WTC11 (cell line): Measurements from ENCODE around the gene CENPX. TPM values are rescaled to one million over a fixed set of nuclear protein-coding genes. Genes with fewer than 3 reads are reported as not detected.

Source experiments
- ATAC-seq: fragments of 200-7000 bp; cut with Tn5 transposase; 2 replicates; pipeline ENCODE4 v1.10.0; 2021; ENCODE audit warnings: mild to moderate bottlenecking, moderate library complexity
- CTCF ChIA-PET: fragments of 300-600 bp; sonication (Branson Sonifier 250); formaldehyde crosslinking; loops from one replicate; lab custom pipeline; 2021; ENCODE audit warnings: antibody characterized with exemption; lab: Charles Lee
- POLR2A ChIA-PET: fragments of 350-600 bp; sonication (Branson Sonifier 250); formaldehyde crosslinking; loops from one replicate; lab custom pipeline; 2021; ENCODE audit warnings: antibody characterized with exemption; lab: Charles Lee
- DNase-seq: peaks from one replicate; pipeline ENCODE4 v3.0.0; 2021; ENCODE audit warnings: low spot score
- H3K27ac Mint-ChIP-seq: 2 replicates; pipeline ENCODE4 v1.8.0; 2021; ENCODE audit warnings: mixed read lengths
- H3K27me3 Mint-ChIP-seq: 2 replicates; pipeline ENCODE4 v1.8.0; 2021; ENCODE audit warnings: low read depth, mild to moderate bottlenecking, moderate library complexity, mixed read lengths
- H3K36me3 Mint-ChIP-seq: 2 replicates; pipeline ENCODE4 v1.8.0; 2021; ENCODE audit warnings: mixed read lengths
- H3K4me1 Mint-ChIP-seq: 2 replicates; pipeline ENCODE4 v1.8.0; 2022; ENCODE audit warnings: mixed read lengths
- H3K4me3 Mint-ChIP-seq: 2 replicates; pipeline ENCODE4 v1.8.0; 2021; ENCODE audit warnings: mild to moderate bottlenecking, moderate library complexity, mixed read lengths
- H3K9me3 Mint-ChIP-seq: 2 replicates; pipeline ENCODE4 v1.8.0; 2021; ENCODE audit warnings: mixed read lengths
- ATF1 ChIP-seq: sonication (generic); formaldehyde crosslinking; IDR thresholded peaks from 2 replicates; pipeline ENCODE4 v1.8.1; 2023; ENCODE audit warnings: mild to moderate bottlenecking, moderate library complexity, missing genetic modification reagents
- ATF6 ChIP-seq: sonication (generic); formaldehyde crosslinking; IDR thresholded peaks from 2 replicates; pipeline ENCODE4 v1.8.1; 2023; ENCODE audit warnings: mild to moderate bottlenecking, missing genetic modification reagents
- E2F1 ChIP-seq: sonication (generic); formaldehyde crosslinking; IDR thresholded peaks from 2 replicates; pipeline ENCODE4 v1.8.0; 2022; ENCODE audit warnings: mild to moderate bottlenecking, missing genetic modification reagents
- ETV6 ChIP-seq: sonication (generic); formaldehyde crosslinking; IDR thresholded peaks from 2 replicates; pipeline ENCODE4 v1.8.1; 2022; ENCODE audit warnings: mild to moderate bottlenecking, missing genetic modification reagents
- GTF2I ChIP-seq: fragments of 250-450 bp; sonication (Bioruptor Pico); conservative IDR thresholded peaks from 2 replicates; pipeline ENCODE4 v1.4.0; 2021; ENCODE audit warnings: mild to moderate bottlenecking
- JUN ChIP-seq: sonication (generic); formaldehyde crosslinking; IDR thresholded peaks from 2 replicates; pipeline ENCODE4 v1.8.0; 2023; ENCODE audit warnings: mild to moderate bottlenecking, missing genetic modification reagents
- NFYB ChIP-seq: sonication (generic); formaldehyde crosslinking; conservative IDR thresholded peaks from 2 replicates; pipeline ENCODE4 v1.8.0; 2022; ENCODE audit warnings: low read depth, missing genetic modification reagents
- PRDM15 ChIP-seq: sonication (generic); formaldehyde crosslinking; IDR thresholded peaks from 2 replicates; pipeline ENCODE4 v1.8.0; 2022; ENCODE audit warnings: missing genetic modification reagents
- PREB ChIP-seq: sonication (generic); formaldehyde crosslinking; IDR thresholded peaks from 2 replicates; pipeline ENCODE4 v1.8.1; 2022; ENCODE audit warnings: mild to moderate bottlenecking, missing genetic modification reagents, moderate library complexity, borderline replicate concordance
- SOX15 ChIP-seq: fragments of 250-450 bp; sonication (Bioruptor Pico); IDR thresholded peaks from 2 replicates; pipeline ENCODE4 v1.9.0; 2021; ENCODE audit warnings: mild to moderate bottlenecking
- ZNF281 ChIP-seq: sonication (generic); formaldehyde crosslinking; IDR thresholded peaks from 2 replicates; pipeline ENCODE4 v1.8.0; 2023; ENCODE audit warnings: mild to moderate bottlenecking, missing genetic modification reagents
- total RNA-seq: library from RNA; stranded (reverse); gene quantifications from 3 replicates; pipeline ENCODE4 v1.2.3, GENCODE V29; 2021

Gene CENPX
- total RNA-seq, 1 experiment from 2014 or later, result 121 TPM

GRCh38 chr17:82055965-82056728, 33.5 kb upstream of the CENPX start:
- Mint-ChIP-seq H3K4me1 (no peaks in the 10 kb centered on the region), H3K36me3 (peaks cover 8% of the 10 kb centered on the region; the same call in 1 of the 2 replicates), H3K9me3 (no peaks in the 10 kb centered on the region), H3K27me3 (no peaks in the 10 kb centered on the region), H3K4me3 (no peak overlapping the region), H3K27ac (no peak overlapping the region)
- DNase-seq (no peak), ATAC-seq (no peak)
- POLR2A ChIA-PET, result no interaction called here
- CTCF ChIA-PET, result interaction anchor here (1.0 to 2.9 kb wide), 2 partner anchors 19 to 26 kb away, joined by 3 to 11 read pairs; partner anchors contain the start of gene DCXR
- no peak for TF ChIP-seq SOX15 (CRISPR knock-in tag)
- TF ChIP-seq PREB (CRISPR knock-in tag), result peak; percentile 29; the same call in 1 of the 2 replicates
- no peak for TF ChIP-seq ETV6 (CRISPR knock-in tag)
- TF ChIP-seq GTF2I, result no peak
- no peak for TF ChIP-seq ZNF281 (CRISPR knock-in tag)

- no peaks in the 10 kb centered on the region for H3K27me3 Mint-ChIP-seq
- POLR2A ChIA-PET, result no interaction called here
- peaks cover 4% of the 10 kb centered on the region for H3K4me1 Mint-ChIP-seq
- ATAC-seq (no peak), DNase-seq (no peak)
- no peak overlapping the region for H3K4me3 Mint-ChIP-seq
- H3K9me3 Mint-ChIP-seq, result no peaks in the 10 kb centered on the region
- TF ChIP-seq ATF1 (CRISPR knock-in tag) (0 out of 2 replicates have a peak, but pooled peaks have one; percentile 30), JUN (CRISPR knock-in tag) (no peak)
- TF ChIP-seq, all 79 proteins: peak for 1
- Mint-ChIP-seq H3K36me3 (peaks cover 8% of the 10 kb centered on the region; the same call in 1 of the 2 replicates), H3K27ac (no peak overlapping the region)
- CTCF ChIA-PET, result interaction anchor here (2.9 to 5.8 kb wide), 2 partner anchors 18 to 25 kb away, joined by 11 to 31 read pairs; partner anchors contain the start of genes DCXR and RAC3
Observed at GRCh38 chr17:82055023-82055964, 32.6 kb upstream of the CENPX start.

GRCh38 chr17:82054351-82055022, 31.8 kb upstream of the CENPX start:
- H3K36me3 Mint-ChIP-seq, result peaks cover 5% of the 10 kb centered on the region; the same call in 1 of the 2 replicates
- ChIA-PET CTCF (interaction anchor here (5.8 kb wide), 1 partner anchor 24 kb away, joined by 31 read pairs; the partner anchor contains the start of gene RAC3), POLR2A (interaction anchor here (0.5 to 1.6 kb wide), 2 partner anchors 17 to 323 kb away, joined by 3 to 5 read pairs; partner anchors contain the start of gene DCXR)
- no peak overlapping the region for H3K27ac Mint-ChIP-seq
- ATAC-seq, result no peak
- no peak overlapping the region for H3K4me3 Mint-ChIP-seq
- no peak for DNase-seq
- no peaks in the 10 kb centered on the region for H3K27me3 Mint-ChIP-seq
- peaks cover 4% of the 10 kb centered on the region for H3K4me1 Mint-ChIP-seq
- H3K9me3 Mint-ChIP-seq, result no peaks in the 10 kb centered on the region
- TF ChIP-seq NFYB (CRISPR knock-in tag) (no peak), ATF6 (CRISPR knock-in tag) (no peak), E2F1 (no peak), PRDM15 (no peak), PREB (CRISPR knock-in tag) (no peak)
